Nephron progenitor cell (in vitro differentiated cells): Measurements from ENCODE around the gene TOMM22.

Source experiments
- DNase-seq: peaks from one replicate; pipeline ENCODE4 v3.0.0; 2021
- H3K27ac Mint-ChIP-seq: 2 replicates; pipeline ENCODE4 v1.8.0; 2021; ENCODE audit warnings: mild to moderate bottlenecking, moderate library complexity, mixed read lengths
- H3K27me3 Mint-ChIP-seq: 2 replicates; pipeline ENCODE4 v1.8.0; 2021; ENCODE audit warnings: mild to moderate bottlenecking, low read depth, mixed read lengths; ENCODE audit not compliant: poor library complexity
- H3K36me3 Mint-ChIP-seq: 2 replicates; pipeline ENCODE4 v1.8.0; 2021; ENCODE audit warnings: low read depth, mixed read lengths
- H3K4me1 Mint-ChIP-seq: 2 replicates; pipeline ENCODE4 v1.8.0; 2021; ENCODE audit warnings: mixed read lengths
- H3K4me3 Mint-ChIP-seq: 2 replicates; pipeline ENCODE4 v1.8.0; 2021; ENCODE audit warnings: mild to moderate bottlenecking, moderate library complexity, mixed read lengths
- H3K9me3 Mint-ChIP-seq: 2 replicates; pipeline ENCODE4 v1.8.0; 2021; ENCODE audit warnings: mild to moderate bottlenecking, moderate library complexity, mixed read lengths
- TF ChIP-seq, protein P1 (sequence below): fragments of 200-600 bp; sonication (generic); IDR thresholded peaks from 2 replicates; pipeline ENCODE4 v1.5.0; 2021; ENCODE audit warnings: antibody characterized with exemption

The TOMM22 gene

GRCh38 chr22:38700789-38701628 is 19.3 kb downstream of the TOMM22 start, which contains the start of gene JOSD1:
Gene JOSD1, minus strand, starts transcription at chr22:38700943. Its CDS starts 956 bp downstream, at chr22:38699987.
- Mint-ChIP-seq H3K4me3 (peak within 1 kb of the TSS; percentile 97), H3K36me3 (peaks cover 8% of the 10 kb centered on the region), H3K27ac (peak within 1 kb of the TSS; percentile 100), H3K9me3 (no peaks in the 10 kb centered on the region), H3K4me1 (peaks cover 66% of the 10 kb centered on the region), H3K27me3 (no peaks in the 10 kb centered on the region)
- TF ChIP-seq, protein P1, sequence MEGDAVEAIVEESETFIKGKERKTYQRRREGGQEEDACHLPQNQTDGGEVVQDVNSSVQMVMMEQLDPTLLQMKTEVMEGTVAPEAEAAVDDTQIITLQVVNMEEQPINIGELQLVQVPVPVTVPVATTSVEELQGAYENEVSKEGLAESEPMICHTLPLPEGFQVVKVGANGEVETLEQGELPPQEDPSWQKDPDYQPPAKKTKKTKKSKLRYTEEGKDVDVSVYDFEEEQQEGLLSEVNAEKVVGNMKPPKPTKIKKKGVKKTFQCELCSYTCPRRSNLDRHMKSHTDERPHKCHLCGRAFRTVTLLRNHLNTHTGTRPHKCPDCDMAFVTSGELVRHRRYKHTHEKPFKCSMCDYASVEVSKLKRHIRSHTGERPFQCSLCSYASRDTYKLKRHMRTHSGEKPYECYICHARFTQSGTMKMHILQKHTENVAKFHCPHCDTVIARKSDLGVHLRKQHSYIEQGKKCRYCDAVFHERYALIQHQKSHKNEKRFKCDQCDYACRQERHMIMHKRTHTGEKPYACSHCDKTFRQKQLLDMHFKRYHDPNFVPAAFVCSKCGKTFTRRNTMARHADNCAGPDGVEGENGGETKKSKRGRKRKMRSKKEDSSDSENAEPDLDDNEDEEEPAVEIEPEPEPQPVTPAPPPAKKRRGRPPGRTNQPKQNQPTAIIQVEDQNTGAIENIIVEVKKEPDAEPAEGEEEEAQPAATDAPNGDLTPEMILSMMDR, result no peak
- DNase-seq, result peak; percentile 98

DNA sequence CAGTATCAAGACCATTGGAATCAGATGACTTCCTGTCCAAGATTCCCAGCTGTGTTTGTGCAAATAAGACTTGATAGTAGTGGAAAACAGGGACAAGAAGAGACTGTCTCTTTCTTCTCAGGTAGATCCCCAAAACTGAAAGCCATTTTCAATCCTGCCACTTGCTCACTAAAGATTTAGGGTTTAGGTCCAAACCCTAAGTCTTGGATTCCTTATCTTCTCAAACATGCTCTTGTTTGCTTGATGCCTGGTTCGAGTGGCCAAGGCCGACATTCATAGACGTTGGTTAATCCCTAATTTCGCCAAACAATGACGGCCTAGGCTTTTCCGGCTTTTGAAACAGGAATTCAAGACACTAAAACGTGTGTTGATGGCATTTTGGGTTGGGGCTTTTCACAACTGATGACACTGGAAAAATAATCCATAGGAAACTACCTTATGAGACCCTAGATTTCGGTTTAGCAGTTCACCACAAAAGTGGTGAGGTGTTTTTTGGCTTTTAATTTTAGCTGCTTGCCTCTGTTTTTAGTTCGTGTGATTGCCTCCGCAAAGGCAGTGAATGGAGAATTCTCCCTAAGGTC is 23.0 kb downstream of the TOMM22 start:
- peaks cover 10% of the 10 kb centered on the region for H3K36me3 Mint-ChIP-seq
- H3K27me3 Mint-ChIP-seq, result no peaks in the 10 kb centered on the region
- H3K27ac Mint-ChIP-seq, result peak overlapping the region; percentile 98
- H3K4me3 Mint-ChIP-seq, result peak overlapping the region; percentile 94
- TF ChIP-seq, protein P1, result no peak
- no peak for DNase-seq
- no peaks in the 10 kb centered on the region for H3K9me3 Mint-ChIP-seq
- peaks cover 54% of the 10 kb centered on the region for H3K4me1 Mint-ChIP-seq

DNA sequence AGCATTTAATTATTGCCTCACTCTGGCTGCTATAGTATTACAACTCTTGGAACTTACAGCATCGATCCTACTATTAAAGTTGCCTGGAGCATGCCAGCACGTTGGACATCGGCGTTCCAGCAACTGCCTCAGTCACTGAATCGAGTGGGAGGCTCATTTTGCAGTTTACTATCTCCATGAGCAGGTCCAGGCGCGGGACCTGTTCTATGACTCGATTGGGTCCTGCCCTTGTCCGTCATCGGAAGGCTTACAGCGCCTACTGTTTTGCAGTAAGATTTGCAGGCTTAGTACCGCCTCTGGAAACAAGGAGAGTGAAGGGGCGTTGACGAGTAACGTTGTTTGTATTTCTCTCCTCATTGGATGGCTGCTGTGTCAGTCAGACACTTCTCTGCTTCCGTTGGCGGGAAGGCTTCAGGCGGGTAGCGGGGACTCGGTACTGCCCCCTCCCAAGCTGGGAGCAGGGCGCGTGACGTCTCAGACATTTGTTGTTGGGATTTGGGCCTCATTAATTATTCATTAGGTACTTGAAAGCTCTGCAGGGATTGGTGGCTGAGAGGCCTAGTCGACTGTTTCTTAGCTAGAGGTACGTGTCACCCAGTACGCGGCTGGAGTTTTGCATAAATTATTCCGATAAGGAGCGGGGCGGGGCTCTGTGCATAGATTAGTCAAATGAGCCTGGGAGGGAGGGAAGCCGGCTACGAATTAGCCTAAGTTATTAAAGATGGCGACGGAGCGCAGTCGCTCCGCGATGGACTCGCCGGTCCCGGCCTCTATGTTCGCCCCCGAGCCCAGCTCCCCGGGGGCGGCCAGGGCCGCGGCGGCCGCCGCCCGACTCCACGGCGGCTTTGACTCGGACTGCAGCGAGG is 23.7 kb downstream of the TOMM22 start, which contains the start of gene GTPBP1:
GTPBP1 (plus strand) TSS at position 710 of the 866 bp plus-strand sequence; CDS start at position 722, 12 bp downstream.
- H3K9me3 Mint-ChIP-seq, result no peaks in the 10 kb centered on the region
- H3K4me1 Mint-ChIP-seq, result peaks cover 48% of the 10 kb centered on the region
- H3K36me3 Mint-ChIP-seq, result peaks cover 12% of the 10 kb centered on the region
- H3K27ac Mint-ChIP-seq, result peak within 1 kb of the TSS; percentile 98
- H3K27me3 Mint-ChIP-seq, result no peaks in the 10 kb centered on the region
- DNase-seq, result peak; percentile 94
- peak within 1 kb of the TSS; percentile 94 for H3K4me3 Mint-ChIP-seq
- TF ChIP-seq, protein P1, result no peak

- peak overlapping the region; percentile 65 for H3K27ac Mint-ChIP-seq
These were observed 24.5 kb downstream of the TOMM22 start for GRCh38 chr22:38706101-38706900.

GRCh38 chr22:38706901-38707195 is 25.1 kb downstream of the TOMM22 start:
- Mint-ChIP-seq H3K9me3 (no peaks in the 10 kb centered on the region), H3K36me3 (peaks cover 18% of the 10 kb centered on the region), H3K27ac (peak overlapping the region; percentile 65), H3K27me3 (no peaks in the 10 kb centered on the region), H3K4me1 (peaks cover 46% of the 10 kb centered on the region), H3K4me3 (peak overlapping the region; percentile 94)
- DNase-seq, result no peak
- TF ChIP-seq, protein P1, result no peak

More at GRCh38 chr22:38706101-38706900, 24.5 kb downstream of the TOMM22 start:
- H3K4me1 Mint-ChIP-seq, result peaks cover 49% of the 10 kb centered on the region
- TF ChIP-seq, protein P1, result no peak
- no peaks in the 10 kb centered on the region for H3K27me3 Mint-ChIP-seq
- H3K9me3 Mint-ChIP-seq, result no peaks in the 10 kb centered on the region
- H3K4me3 Mint-ChIP-seq, result peak overlapping the region; percentile 94
- no peak for DNase-seq
- peaks cover 18% of the 10 kb centered on the region for H3K36me3 Mint-ChIP-seq
